Subcutaneous adipose tissue (tissue), 4 donors: Measurements from ENCODE around the gene IGSF8. TPM values are rescaled to one million over a fixed set of nuclear protein-coding genes. Genes with fewer than 3 reads are reported as not detected.

Experiments used
- CTCF ChIP-seq: fragments of 450-650 bp; IDR thresholded peaks from one replicate; pipeline ENCODE4 v1.5.1; 2016; ENCODE audit warnings: low read depth, mild to moderate bottlenecking, control low read depth, antibody characterized with exemption, moderate library complexity
- total RNA-seq, 4 donors: library from RNA; depleted of rRNA; stranded (reverse); fragments of >200 nt; gene quantifications; one replicate each; pipeline ENCODE4 v1.1.0, GENCODE V29; 2016

The IGSF8 gene
- total RNA-seq, 4 donors from 2014 or later: 6.4 to 28.8 (median 18.7) TPM

DNA sequence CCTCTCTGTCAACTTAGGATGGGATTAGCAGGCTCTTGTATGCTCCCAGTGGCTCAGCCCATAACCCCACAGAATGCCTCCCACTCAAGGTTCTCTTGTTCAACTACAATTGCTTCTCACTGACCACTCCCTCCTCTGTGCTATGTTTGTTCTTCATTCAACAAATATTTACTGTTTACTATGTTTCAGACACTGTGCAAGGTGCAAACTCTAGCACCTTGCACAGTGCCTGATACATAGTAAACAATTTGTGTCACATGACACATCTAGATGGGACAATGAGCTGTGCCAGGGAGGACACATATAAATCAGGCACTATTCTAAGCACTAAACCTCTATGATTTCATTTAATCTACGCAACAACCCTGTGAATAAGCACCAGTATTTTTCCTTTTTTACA is 32.5 kb upstream of the IGSF8 start:
- TF ChIP-seq CTCF: no peak

DNA sequence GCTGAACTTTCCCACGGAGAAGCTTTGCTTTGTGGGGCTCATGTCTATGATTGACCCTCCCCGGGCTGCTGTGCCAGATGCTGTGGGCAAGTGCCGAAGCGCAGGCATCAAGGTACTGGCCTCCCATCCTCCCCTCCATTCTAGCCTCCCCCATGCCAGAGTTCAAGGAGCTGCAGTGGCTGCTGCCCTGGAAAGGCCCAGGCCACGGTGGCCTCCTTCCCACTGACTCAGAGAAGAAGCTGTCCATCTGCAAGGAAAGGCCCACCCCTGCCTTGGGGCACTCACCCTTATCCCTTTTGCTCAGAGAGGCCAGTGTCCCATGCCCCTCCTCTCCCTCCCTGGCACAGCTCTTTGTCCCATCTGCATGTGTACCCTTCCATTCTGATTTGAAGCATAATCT is 32.1 kb upstream of the IGSF8 start:
- TF ChIP-seq CTCF: no peak

- TF ChIP-seq CTCF: no peak
Measured at GRCh38 chr1:160129966-160130365, 31.5 kb upstream of the IGSF8 start.

GRCh38 chr1:160129558-160129957 is 31.1 kb upstream of the IGSF8 start:
- no peak for TF ChIP-seq CTCF

DNA sequence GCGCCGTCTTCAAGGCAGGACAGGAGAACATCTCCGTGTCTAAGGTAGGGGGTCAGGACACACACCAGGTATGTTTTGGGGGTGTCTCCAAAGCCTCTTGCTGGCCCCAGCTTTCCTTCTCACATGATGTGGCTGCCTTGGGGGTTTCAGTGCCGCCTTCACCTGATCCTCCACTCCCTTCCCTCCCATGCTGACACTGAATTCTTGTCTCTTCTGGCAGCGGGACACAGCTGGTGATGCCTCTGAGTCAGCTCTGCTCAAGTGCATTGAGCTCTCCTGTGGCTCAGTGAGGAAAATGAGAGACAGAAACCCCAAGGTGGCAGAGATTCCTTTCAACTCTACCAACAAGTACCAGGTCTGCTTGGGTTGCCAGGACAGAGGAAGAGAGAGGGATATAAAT is 30.6 kb upstream of the IGSF8 start:
- TF ChIP-seq CTCF: no peak

- no peak for TF ChIP-seq CTCF
Measured at GRCh38 chr1:160128636-160129035, 30.2 kb upstream of the IGSF8 start.

DNA sequence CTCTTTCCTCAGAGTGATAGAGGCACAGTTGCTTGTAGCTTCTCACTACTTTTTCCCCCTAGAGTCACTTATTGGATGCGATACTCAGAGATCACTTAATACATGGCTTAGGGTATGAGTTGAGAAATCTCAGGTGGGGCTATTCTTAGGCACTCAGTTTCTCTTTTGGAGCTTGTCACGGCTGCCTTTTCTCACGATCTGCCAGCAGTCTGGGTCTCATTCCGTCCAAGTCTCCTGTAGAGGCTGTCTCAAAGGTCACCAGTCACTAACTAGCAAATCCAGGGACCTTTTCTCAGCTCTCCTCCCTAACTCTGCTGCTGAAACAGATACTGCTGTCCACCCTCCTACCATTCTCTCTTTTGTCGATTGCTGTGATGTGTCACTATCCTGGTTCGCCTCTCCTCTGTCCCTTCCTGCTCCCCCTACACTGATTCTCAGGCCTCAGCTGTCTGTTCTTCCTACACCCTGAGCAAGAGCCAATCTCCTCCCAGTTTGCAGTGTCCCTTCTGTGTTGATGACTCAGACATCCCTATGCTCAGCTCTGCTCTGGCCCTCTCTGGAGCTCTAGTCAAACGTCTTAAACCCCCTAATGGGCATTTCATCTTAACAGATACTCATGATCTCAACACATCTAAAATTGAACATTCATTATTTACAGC is 29.6 kb upstream of the IGSF8 start:
- no peak for TF ChIP-seq CTCF
